H1 (cell line): Measurements from ENCODE around the gene ARHGEF11. TPM values are rescaled to one million over a fixed set of nuclear protein-coding genes. Genes with fewer than 3 reads are reported as not detected.

Source experiments
- JUND ChIP-seq: IDR thresholded peaks from 2 replicates; pipeline ENCODE4 v1.6.1; 2011; ENCODE audit warnings: mild to moderate bottlenecking, improper control_type of control experiment, low read length
- POLR2A ChIP-seq, 2 experiments: IDR thresholded peaks; 1 replicate in 1 of 2; 2 replicates in 1 of 2; pipeline ENCODE4 v1.6.1; 2011; ENCODE audit warnings: low read depth in 2 of 2, low read length in 2 of 2, mild to moderate bottlenecking in 2 of 2; ENCODE audit errors: control extremely low read depth in 1 of 2
- RFX5 ChIP-seq: IDR thresholded peaks from 2 replicates; pipeline ENCODE4 v1.6.1; 2011; ENCODE audit warnings: low read depth, low read length, improper control_type of control experiment, borderline replicate concordance
- SAP30 ChIP-seq: fragments of 300-600 bp; sonication (generic); IDR thresholded peaks from 2 replicates; pipeline ENCODE4 v1.7.1; 2012; ENCODE audit warnings: low read length, moderate library complexity, mild to moderate bottlenecking, inconsistent platforms; ENCODE audit not compliant: insufficient read depth, insufficient replicate concordance
- polyA plus RNA-seq, 7 experiments: library from polyadenylated mRNA; depleted of rRNA in 3 of 7; stranded (reverse) in 5 of 7; unstranded in 2 of 7; fragments of >200 nt in 5 of 7; fragments of 200-250 nt in 2 of 7; gene quantifications; 1 replicate in 5 of 7; 2 replicates in 1 of 7; 4 replicates in 1 of 7; pipeline versions ENCODE4 v1.2.1 to v1.2.3, GENCODE V29; 2011 to 2013; ENCODE audit warnings: missing spikeins in 2 of 7, mixed read lengths in 2 of 7
- total RNA-seq: library from RNA; stranded (reverse); fragmentation: NEBNext Ultra II Directional; extraction: Animal tissue kit (Norgen Biotek cat#: 25700); gene quantifications from 2 replicates; pipeline ENCODE4 v1.2.1, GENCODE V29; 2021
- TF ChIP-seq, protein P1 (sequence below): fragments of 300-600 bp; sonication (generic); IDR thresholded peaks from 2 replicates; pipeline ENCODE4 v1.7.1; 2012; ENCODE audit warnings: low read length, moderate library complexity, mild to moderate bottlenecking, inconsistent platforms; ENCODE audit not compliant: insufficient replicate concordance

The ARHGEF11 gene
- total and polyA plus RNA-seq, 2 of the 8 experiments (the other 6 are each of a cell fraction or from before 2014, with no cell fraction given) = 19.9 to 33.1 TPM

DNA sequence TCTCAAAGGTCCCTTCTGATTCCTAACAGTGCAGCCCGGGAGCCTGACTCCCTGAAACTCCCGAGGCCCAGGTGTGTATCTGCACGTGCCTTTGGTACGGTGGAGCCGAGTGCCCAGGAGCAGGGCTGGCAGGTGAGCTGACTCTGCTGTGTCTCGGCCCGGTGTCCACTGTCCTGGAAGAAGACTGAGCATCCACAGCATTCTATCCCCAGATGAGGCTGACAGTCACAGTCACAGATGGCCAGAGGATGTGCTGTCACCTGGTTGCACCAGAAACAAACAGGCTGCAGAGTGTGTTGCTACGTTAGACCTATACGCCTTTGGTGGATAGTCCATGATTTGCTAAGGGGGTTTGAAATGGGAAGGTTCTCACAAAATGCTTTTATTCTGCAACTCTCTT lies 44.2 kb upstream of the ARHGEF11 start (continued):
- TF ChIP-seq, protein P1, sequence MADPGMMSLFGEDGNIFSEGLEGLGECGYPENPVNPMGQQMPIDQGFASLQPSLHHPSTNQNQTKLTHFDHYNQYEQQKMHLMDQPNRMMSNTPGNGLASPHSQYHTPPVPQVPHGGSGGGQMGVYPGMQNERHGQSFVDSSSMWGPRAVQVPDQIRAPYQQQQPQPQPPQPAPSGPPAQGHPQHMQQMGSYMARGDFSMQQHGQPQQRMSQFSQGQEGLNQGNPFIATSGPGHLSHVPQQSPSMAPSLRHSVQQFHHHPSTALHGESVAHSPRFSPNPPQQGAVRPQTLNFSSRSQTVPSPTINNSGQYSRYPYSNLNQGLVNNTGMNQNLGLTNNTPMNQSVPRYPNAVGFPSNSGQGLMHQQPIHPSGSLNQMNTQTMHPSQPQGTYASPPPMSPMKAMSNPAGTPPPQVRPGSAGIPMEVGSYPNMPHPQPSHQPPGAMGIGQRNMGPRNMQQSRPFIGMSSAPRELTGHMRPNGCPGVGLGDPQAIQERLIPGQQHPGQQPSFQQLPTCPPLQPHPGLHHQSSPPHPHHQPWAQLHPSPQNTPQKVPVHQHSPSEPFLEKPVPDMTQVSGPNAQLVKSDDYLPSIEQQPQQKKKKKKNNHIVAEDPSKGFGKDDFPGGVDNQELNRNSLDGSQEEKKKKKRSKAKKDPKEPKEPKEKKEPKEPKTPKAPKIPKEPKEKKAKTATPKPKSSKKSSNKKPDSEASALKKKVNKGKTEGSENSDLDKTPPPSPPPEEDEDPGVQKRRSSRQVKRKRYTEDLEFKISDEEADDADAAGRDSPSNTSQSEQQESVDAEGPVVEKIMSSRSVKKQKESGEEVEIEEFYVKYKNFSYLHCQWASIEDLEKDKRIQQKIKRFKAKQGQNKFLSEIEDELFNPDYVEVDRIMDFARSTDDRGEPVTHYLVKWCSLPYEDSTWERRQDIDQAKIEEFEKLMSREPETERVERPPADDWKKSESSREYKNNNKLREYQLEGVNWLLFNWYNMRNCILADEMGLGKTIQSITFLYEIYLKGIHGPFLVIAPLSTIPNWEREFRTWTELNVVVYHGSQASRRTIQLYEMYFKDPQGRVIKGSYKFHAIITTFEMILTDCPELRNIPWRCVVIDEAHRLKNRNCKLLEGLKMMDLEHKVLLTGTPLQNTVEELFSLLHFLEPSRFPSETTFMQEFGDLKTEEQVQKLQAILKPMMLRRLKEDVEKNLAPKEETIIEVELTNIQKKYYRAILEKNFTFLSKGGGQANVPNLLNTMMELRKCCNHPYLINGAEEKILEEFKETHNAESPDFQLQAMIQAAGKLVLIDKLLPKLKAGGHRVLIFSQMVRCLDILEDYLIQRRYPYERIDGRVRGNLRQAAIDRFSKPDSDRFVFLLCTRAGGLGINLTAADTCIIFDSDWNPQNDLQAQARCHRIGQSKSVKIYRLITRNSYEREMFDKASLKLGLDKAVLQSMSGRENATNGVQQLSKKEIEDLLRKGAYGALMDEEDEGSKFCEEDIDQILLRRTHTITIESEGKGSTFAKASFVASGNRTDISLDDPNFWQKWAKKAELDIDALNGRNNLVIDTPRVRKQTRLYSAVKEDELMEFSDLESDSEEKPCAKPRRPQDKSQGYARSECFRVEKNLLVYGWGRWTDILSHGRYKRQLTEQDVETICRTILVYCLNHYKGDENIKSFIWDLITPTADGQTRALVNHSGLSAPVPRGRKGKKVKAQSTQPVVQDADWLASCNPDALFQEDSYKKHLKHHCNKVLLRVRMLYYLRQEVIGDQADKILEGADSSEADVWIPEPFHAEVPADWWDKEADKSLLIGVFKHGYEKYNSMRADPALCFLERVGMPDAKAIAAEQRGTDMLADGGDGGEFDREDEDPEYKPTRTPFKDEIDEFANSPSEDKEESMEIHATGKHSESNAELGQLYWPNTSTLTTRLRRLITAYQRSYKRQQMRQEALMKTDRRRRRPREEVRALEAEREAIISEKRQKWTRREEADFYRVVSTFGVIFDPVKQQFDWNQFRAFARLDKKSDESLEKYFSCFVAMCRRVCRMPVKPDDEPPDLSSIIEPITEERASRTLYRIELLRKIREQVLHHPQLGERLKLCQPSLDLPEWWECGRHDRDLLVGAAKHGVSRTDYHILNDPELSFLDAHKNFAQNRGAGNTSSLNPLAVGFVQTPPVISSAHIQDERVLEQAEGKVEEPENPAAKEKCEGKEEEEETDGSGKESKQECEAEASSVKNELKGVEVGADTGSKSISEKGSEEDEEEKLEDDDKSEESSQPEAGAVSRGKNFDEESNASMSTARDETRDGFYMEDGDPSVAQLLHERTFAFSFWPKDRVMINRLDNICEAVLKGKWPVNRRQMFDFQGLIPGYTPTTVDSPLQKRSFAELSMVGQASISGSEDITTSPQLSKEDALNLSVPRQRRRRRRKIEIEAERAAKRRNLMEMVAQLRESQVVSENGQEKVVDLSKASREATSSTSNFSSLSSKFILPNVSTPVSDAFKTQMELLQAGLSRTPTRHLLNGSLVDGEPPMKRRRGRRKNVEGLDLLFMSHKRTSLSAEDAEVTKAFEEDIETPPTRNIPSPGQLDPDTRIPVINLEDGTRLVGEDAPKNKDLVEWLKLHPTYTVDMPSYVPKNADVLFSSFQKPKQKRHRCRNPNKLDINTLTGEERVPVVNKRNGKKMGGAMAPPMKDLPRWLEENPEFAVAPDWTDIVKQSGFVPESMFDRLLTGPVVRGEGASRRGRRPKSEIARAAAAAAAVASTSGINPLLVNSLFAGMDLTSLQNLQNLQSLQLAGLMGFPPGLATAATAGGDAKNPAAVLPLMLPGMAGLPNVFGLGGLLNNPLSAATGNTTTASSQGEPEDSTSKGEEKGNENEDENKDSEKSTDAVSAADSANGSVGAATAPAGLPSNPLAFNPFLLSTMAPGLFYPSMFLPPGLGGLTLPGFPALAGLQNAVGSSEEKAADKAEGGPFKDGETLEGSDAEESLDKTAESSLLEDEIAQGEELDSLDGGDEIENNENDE = no peak
- TF ChIP-seq RFX5 (no peak), POLR2A (IDR thresholded peaks at IDR 0.05; ENCODE audit: control extremely low read depth in 1 of 2, low read depth in 2 of 2, low read length in 2 of 2) (no peak), SAP30 (no peak), JUND (no peak)
- TF ChIP-seq, all 59 proteins: peak for 0
